GM08714 (cell line): ENCODE data around the gene IFT25.
A peak's percentile ranks its signal among the peaks of the same experiment; 100 is the strongest.

ENCODE experiments used
- H3K4me3 ChIP-seq: fragments of 200-500 bp; sonication (Bioruptor generic); 2 replicates; pipeline ENCODE4 v1.5.1; 2014; ENCODE audit warnings: mild to moderate bottlenecking, low read length, inconsistent platforms
- ZNF274 ChIP-seq: IDR thresholded peaks from 2 replicates; pipeline ENCODE4 v1.6.1; 2012; ENCODE audit warnings: mild to moderate bottlenecking, low read depth, low read length

IFT25 gene

DNA sequence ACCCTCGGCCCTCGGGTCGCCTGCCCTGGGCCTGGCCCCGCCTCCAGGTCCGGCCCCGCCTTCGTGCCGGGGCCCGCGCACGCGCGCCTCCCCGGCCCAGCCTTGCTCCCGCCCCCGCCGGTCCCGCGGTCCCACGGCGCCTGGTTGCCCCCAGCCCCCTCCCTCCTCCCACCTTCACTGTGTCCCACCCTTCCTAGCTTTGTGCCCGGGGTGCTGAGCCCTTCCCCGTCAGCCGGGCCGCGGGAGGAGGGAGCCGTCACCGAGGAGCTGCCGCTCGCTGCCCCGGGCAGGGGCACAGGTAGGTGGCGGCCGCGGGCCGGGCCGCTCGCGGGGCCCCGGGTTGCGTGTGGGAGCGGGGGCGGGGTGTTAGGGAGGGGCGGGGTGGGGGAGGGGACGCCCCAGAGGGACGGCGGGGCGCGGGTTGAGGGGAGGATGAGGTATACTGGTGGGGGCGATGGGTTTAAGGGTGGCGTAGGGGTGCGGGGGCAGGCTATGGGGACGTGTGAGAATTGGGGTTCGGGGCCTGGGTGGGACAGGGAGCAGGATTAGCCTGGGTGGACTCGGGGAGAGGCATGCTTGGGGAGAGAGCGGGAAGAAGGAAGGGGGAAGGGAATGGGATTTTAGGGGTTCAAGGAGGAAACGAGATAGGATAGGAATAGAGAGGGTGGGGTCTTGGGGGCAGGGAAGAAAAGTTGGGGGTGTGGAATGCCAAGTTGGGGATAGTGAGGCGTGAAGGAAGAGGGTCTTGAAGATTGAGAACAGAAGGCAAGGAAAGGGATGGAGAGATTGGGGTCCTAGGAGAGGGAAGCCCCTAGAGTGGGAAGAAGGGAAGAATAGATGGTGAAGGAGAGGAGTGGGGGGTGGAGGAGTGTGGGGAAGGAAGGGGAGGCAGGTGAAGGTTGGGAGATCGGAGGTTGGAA is 1.0 kb upstream of the IFT25 start, which contains the start of gene LRRC42:
Gene LRRC42 (plus strand): TSS at position 99 of the 920 bp plus-strand sequence. CDS start 5,650 bp downstream, outside the sequence.
- peak within 1 kb of the TSS; percentile 91 for H3K4me3 ChIP-seq

GRCh38 chr1:53945183-53945432 is 391 bp downstream of the IFT25 start:
- H3K4me3 ChIP-seq = peak overlapping the region; percentile 77
- no peak for TF ChIP-seq ZNF274

More for the DNA sequence above, 1.0 kb upstream of the IFT25 start, which contains the start of gene LRRC42:
- no peak for TF ChIP-seq ZNF274

DNA sequence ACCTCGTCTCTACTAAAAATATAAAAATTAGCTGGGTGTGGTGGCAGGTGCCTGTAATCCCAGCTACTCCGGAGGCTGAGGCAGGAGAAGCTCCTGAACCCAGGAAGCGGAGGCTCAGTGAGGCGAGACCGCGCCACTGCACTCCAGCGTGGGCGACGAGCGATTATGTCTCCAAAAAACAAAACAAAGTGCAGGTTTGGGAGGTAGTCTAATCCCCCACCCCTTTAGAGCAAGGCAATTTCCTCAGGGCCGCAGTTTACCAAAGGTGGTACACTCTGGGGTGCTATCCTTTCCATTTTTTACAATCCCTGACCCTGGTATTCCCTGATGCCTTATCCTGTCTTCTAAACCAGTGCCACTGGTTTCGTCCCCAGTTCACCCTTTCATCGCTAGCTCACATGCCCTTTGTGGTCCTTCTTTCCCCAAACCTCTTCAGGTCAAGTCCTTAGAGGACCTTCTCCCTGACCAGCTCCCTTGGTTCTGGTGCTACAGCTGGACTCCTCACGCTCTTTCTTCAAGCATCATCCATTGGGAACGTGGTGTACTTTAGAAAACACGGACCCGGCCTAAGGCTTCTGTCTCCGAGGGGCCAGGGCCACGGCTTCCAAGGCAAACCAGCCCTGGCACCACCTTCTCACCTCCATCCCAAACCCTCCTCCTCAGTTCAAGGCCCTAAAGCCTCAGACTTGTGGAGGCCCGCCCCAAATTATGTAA is 873 bp downstream of the IFT25 start:
- TF ChIP-seq ZNF274 = no peak
- peak overlapping the region; percentile 77 for H3K4me3 ChIP-seq

DNA sequence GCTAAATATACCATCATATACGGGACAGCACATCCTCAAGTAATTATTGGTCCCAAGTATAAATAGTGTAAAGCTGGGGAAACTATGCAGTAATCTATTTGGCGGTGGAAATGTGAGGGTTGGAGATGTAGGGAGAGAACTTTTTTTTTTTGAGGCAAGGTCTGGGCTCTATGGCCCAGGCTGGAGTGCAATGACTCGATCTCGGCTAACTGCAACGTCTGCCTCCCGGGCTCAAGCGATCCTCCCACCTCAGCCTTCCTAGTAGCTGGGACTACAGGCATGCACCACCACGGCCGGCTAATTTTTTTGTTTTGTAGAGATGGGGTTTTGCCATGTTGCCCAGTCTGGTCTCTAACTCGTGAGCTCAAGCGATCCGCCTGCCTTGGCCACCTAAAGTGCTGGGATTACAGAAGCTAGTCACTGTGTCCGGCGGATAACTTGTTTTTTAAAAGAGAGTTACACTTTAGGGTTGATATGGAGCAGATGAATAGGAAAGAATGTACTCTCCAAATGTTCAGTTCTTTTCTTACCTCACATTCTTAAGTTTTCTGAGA is 1.9 kb downstream of the IFT25 start:
- TF ChIP-seq ZNF274 = no peak
- no peak overlapping the region for H3K4me3 ChIP-seq

DNA sequence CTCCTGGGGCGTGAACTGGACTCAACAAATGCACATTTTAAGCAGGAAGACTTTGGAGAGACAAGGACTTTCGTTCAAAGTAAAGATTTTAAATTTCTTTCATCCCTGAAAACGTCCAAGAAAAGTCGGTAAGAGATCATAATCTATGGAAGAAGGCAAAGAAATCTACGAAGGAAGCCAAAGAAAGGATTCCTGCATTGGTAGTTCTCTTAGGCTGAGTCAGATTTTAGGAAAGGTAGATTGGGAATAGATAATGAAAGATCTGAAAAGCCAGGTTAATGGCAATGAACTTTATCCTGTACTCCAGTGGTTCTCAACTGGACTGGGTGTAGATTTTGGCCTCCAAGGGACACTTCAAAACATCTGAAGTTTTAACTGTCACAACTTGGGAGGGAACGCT is 2.4 kb downstream of the IFT25 start:
- TF ChIP-seq ZNF274 = no peak
- H3K4me3 ChIP-seq = no peak overlapping the region

DNA sequence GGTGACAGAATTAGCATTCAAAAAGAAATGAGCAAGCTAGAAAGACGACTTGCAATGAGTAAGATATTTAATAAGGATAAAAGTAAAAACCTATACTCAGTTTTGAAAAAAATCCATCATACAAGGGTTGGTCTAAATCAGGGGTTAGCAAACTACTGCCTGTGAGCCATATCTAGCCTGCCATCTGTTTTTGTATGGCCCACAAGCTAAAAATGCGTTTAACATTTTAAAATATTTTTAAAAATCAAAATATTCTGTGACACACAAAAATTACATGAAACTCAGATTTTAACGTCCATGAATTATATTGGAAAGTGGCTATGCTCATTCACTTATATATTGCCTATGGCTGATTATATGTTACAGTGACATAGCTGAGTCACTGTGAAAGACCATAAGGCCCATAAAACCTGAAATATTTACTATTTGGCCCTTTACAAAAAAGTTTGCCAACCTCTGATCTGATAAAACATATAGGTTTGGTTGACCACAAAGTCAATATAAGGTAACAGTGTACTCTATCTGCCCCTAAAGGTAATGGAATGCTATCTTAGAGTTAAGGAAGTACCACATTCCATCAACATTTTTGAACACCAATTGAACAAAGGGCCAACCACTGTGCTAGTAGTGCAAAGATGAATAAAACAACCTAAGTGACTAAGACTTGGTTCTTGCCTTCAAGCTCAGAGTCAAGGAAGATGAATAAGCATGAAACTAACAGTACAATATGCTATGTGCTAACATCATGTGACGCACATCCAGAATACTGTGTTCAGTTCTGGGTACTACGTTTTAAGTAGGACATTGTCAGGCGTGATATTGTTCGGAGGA is 3.2 kb downstream of the IFT25 start:
- TF ChIP-seq ZNF274 = no peak

GRCh38 chr1:53938136-53938830 is 7.2 kb downstream of the IFT25 start:
- no peak overlapping the region for H3K4me3 ChIP-seq
- TF ChIP-seq ZNF274 = no peak

More for the DNA sequence above, 3.2 kb downstream of the IFT25 start:
- H3K4me3 ChIP-seq = no peak overlapping the region

DNA sequence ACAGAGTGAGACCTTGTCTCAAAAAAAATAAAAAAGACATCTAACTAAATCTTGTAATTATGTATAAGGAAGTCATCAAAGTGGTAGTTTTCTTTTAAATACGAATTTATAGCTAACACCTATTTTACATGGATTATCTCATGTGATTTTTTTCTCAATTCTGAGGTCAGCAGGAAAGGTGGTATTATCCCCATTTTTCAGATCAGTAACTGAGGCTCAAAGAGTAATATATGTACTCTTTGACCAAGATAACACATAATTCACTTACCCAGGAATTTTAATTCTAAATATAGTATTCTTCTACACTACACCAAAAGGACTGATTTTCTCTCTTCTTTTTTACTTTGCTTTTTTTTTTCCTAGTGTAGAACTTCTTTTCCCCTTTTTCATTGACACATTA is 9.1 kb downstream of the IFT25 start:
- no peak overlapping the region for H3K4me3 ChIP-seq
- no peak for TF ChIP-seq ZNF274

DNA sequence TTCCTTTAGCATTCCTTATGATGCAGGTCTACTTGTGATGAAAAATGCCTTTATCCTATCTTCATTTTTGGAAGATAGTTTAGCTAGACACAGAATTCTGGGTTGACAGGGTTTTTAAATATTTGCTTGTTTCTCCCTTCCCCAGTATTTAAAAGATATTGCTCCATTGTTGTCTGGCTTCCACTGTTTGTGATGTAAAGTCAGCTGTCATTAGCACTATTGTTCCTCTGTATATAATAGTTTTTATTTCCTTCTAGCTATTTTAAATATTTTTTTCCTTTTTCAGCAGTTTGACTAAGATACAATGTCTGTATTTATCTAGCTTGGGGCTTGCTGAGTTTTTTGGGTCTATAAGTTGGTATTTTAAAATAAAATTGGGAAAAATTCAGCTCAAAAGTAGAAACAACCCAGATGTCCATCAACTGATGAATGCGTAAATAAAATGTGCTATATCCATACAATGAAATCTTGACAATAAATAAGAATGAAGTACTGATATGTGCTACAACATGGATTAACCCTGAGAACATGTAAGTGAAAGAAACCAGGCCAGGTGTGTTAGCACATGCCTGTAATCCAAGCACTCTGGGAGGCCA is 11.2 kb downstream of the IFT25 start:
- TF ChIP-seq ZNF274 = no peak
- no peak overlapping the region for H3K4me3 ChIP-seq

DNA sequence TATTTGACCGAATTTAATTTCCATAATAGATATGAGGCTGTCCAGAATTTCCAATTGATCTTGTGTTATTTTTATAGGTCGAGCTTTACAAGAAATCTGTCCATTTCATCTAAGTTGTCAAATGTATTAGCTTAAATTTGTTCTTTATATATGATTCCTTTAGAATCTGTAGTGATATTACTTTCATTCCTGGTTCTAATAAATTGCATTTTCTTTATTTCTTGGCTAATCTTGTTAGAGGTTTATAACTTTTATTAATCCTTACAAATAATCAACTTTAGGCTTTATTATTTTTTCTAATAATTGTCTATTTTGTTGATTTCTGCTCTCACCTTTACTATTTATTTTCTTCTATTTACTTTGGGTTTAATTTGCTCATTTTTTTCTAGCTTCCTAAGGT is 14.0 kb downstream of the IFT25 start:
- TF ChIP-seq ZNF274 = no peak
- H3K4me3 ChIP-seq = no peak overlapping the region

DNA sequence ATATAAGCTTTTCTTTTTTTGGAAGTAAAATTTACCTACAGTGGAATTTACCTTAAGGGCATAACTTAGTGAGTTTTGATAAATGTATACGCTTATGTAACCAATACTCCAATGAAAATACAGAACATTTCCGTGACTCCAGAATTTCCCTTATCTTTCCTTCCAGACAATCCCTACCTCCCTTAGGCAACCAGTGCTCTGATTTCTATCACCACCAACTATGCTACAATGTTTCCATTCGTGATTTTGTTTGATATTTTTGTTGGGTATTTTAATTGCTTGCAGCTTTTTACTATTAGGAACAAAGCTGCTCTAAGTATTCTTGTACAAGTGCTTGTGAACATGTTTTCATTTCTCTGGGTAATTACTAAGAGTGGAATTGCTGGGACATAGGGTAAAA is 14.6 kb downstream of the IFT25 start:
- H3K4me3 ChIP-seq = no peak overlapping the region
- TF ChIP-seq ZNF274 = no peak

DNA sequence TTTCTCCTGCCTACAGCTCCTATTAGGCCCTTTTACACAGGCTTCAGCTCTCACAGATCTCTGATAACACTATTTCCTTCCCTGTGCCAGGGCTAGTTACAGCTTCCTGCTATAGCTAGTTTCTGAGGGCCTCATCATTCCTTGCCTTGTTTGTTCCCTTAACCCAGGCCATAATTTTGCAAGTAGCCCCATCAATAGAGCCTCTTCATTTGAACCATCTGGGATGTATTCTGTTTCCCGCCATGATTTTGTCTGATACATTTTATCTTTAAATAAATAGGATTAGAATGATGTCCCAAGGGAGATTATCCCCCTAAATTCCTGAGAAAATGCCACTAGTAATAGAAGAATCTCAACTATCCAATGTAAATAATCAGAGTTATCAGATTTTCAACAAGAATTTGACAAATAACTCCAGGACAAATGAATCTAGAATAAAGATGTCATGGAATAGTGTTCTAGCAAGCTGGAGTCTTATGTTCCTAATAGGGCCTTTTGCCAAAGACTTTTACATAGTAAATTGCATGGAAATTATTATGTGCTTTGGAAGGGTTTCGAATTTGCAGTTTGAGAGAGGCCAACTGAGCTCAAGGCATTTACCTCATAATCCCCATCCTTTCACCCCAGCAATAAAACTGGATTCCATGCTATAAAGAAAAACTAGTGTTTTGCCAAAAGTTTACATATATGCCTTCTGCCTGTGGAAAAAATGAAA is 16.1 kb downstream of the IFT25 start:
- no peak for TF ChIP-seq ZNF274
- H3K4me3 ChIP-seq = no peak overlapping the region
